Brain microvascular endothelial cell (primary cell): Measurements from ENCODE around the gene NANOGP8.
"Not testable (repeated sequence)": the region's sequence is repeated elsewhere in the genome, so short reads cannot be mapped to it uniquely, and the experiment has no call there.

Experiments
- DNase-seq: peaks from one replicate; pipeline ENCODE4 v3.0.0-alpha.2; 2020
- H3K27ac ChIP-seq: fragments of 250-450 bp; sonication (Bioruptor Pico); 2 replicates; pipeline ENCODE4 v1.5.1; 2020; ENCODE audit warnings: mild to moderate bottlenecking, moderate library complexity
- H3K27me3 ChIP-seq: fragments of 250-450 bp; sonication (Bioruptor Pico); replicated peaks from 2 replicates; pipeline ENCODE4 v1.5.1; 2020; ENCODE audit warnings: mild to moderate bottlenecking
- H3K36me3 ChIP-seq: fragments of 250-450 bp; sonication (Bioruptor Pico); replicated peaks from 2 replicates; pipeline ENCODE4 v1.5.1; 2020; ENCODE audit warnings: mild to moderate bottlenecking
- H3K4me3 ChIP-seq: 2 replicates; pipeline ENCODE4 v1.5.1; 2011; ENCODE audit warnings: low read depth, mild to moderate bottlenecking, control low read depth, low read length, moderate library complexity
- CTCF ChIP-seq: IDR thresholded peaks from 2 replicates; pipeline ENCODE4 v1.5.1; 2011; ENCODE audit warnings: low read depth, mild to moderate bottlenecking, moderate library complexity, low read length, control low read depth, inconsistent platforms; ENCODE audit errors: missing control alignments
- in situ Hi-C: cut with HindIII; loops from 2 replicates; pipeline ENCODE4 v1.10.0; 2017; ENCODE audit warnings: low sequenced_read_pairs, low pct_ligation_motif_present

NANOGP8 gene

GRCh38 chr15:35092311-35092710 lies 7.2 kb upstream of the NANOGP8 start:
- Histone ChIP-seq H3K27me3 (no peaks in the 10 kb centered on the region), H3K36me3 (no peaks in the 10 kb centered on the region), H3K4me3 (no peak overlapping the region), H3K27ac (no peak overlapping the region)
- in situ Hi-C loops, result no loop called here
- DNase-seq, result no peak
- no peak for TF ChIP-seq CTCF

DNA sequence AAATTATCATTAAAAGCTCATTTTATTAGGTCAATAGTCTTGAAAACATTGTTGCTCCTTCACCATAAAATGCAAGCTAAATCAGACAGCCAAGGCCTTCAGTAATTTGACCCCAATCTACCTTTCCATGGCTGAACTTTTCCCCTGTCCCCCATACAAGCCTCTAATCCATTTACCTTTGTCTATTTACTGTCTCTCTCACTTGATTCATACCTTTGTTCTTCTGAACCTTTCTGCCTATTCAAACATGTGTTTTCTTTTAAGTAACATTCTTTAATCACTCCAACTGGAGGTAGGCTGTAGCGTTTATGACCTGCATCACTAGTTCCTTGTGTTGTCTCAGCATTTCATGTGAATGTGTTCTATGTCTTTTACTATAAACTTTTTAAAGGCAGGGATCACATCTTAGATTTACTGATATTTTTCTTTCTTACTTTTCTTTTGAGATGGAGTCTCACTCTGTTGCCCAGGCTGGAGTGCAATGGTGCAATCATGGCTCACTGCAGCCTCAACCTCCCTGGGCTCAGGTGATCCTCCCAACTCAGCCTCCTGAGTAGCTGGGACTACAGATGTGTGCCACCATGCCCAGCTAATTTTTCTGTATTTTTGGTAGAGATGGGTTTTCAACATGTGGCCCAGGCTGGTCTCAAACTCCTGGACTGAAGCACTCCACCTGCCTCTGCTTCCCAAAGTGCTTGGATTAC lies 5.2 kb upstream of the NANOGP8 start:
- Histone ChIP-seq H3K27ac (no peak overlapping the region), H3K4me3 (no peak overlapping the region), H3K36me3 (no peaks in the 10 kb centered on the region), H3K27me3 (no peaks in the 10 kb centered on the region)
- DNase-seq, result no peak
- in situ Hi-C loops, result no loop called here
- no peak for TF ChIP-seq CTCF

DNA sequence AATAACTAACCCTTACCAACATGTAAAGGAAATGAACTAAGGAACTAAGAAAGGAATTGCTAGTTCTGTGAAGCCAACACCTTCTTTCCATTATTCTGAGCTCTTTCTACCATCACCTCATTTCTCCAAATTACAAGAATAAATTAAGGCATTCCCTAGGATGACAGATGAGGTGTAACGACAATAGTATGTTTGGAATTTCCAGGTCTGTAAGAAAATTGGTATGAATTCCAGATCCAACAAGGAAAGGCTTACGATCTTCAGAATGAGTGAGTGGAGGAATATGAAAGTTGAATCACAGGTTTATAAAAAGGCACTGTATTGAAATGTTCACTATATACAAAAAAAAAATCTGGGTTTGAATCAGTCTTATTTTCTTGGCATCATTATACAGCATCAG lies 4.5 kb upstream of the NANOGP8 start:
- in situ Hi-C loops, result no loop called here
- Histone ChIP-seq H3K36me3 (no peaks in the 10 kb centered on the region), H3K27me3 (no peaks in the 10 kb centered on the region), H3K27ac (no peak overlapping the region), H3K4me3 (no peak overlapping the region)
- no peak for TF ChIP-seq CTCF
- DNase-seq, result no peak

GRCh38 chr15:35088329-35088728 lies 3.2 kb upstream of the NANOGP8 start:
- Histone ChIP-seq H3K27me3 (no peaks in the 10 kb centered on the region), H3K27ac (no peak overlapping the region), H3K36me3 (no peaks in the 10 kb centered on the region), H3K4me3 (no peak overlapping the region)
- in situ Hi-C loops, result no loop called here
- TF ChIP-seq CTCF, result no peak
- DNase-seq, result no peak

- DNase-seq, result no peak
- Histone ChIP-seq H3K36me3 (no peaks in the 10 kb centered on the region), H3K27me3 (no peaks in the 10 kb centered on the region), H3K4me3 (no peak overlapping the region), H3K27ac (no peak overlapping the region)
- in situ Hi-C loops, result no loop called here
- no peak for TF ChIP-seq CTCF
These were observed 2.7 kb upstream of the NANOGP8 start for GRCh38 chr15:35087759-35088158.

- H3K27ac ChIP-seq, in situ Hi-C loops, H3K27me3 ChIP-seq, H3K4me3 ChIP-seq, H3K36me3 ChIP-seq, DNase-seq: not testable (repeated sequence)
These were observed 2.4 kb downstream of the NANOGP8 start for GRCh38 chr15:35082371-35083348.

DNA sequence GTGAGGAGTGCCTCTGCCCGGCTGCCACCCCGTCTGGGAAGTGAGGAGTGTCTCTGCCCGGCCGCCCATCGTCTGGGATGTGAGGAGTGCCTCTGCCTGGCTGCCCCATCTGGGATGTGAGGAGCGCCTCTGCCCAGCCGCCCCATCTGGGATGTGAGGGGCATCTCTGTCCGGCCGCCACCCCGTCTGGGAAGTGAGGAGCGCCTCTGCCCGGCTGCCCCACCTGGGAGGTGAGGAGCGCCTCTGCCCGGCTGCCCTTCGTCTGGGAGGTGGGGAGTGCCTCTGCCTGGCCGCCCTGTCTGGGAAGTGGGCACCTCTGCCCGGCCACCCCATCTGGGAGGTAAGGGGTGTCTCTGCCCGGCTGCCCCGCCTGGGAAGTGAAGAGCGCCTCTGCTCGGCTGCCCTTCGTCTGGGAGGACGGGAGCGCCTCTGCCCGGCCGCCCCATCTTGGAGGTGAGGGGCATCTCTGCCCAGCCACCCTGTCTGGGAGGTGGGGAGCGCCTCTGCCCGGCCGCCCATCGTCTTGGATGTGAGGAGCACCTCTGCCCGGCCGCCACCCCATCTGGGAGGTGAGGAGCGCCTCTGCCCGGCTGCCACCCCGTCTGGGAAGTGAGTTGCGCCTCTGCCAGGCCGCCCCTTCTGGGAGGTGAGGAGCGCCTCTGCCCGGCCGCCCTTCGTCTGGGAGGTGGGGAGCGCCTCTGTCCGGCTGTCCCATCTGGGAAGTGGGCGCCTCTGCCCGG lies 3.3 kb downstream of the NANOGP8 start:
- H3K27ac ChIP-seq, H3K27me3 ChIP-seq, DNase-seq, in situ Hi-C loops, H3K4me3 ChIP-seq, H3K36me3 ChIP-seq: not testable (repeated sequence)
